Astrocyte (in vitro differentiated cells and primary cell): ENCODE measurements around the gene SLC39A1.

Source experiments
- CTCF ChIP-seq: IDR thresholded peaks from 2 replicates; pipeline ENCODE4 v1.5.1; 2011; ENCODE audit warnings: low read depth, mild to moderate bottlenecking, inconsistent platforms, low read length, moderate library complexity; ENCODE audit not compliant: insufficient read depth
- EZH2 ChIP-seq: IDR thresholded peaks from 2 replicates; pipeline ENCODE4 v1.6.1; 2012; ENCODE audit warnings: mild to moderate bottlenecking, low read length, inconsistent platforms; ENCODE audit not compliant: insufficient read depth

- TF ChIP-seq CTCF, result no peak
- TF ChIP-seq EZH2, result no peak
These were observed 41.0 kb downstream of the SLC39A1 start for GRCh38 chr1:153922076-153922971.
